Parathyroid adenoma (tissue), 2 donors: ENCODE measurements around the gene REXO4.

Source experiments
- H2AFZ ChIP-seq: fragments of 300-600 bp; sonication (generic); one replicate; pipeline ENCODE4 v1.7.0; 2017; ENCODE audit warnings: antibody characterized with exemption, mild to moderate bottlenecking
- H3K27ac ChIP-seq: fragments of 300-600 bp; sonication (generic); one replicate; pipeline ENCODE4 v1.7.0; 2017
- H3K27me3 ChIP-seq: fragments of 300-600 bp; sonication (generic); one replicate; pipeline ENCODE4 v1.7.0; 2017; ENCODE audit warnings: low read length; ENCODE audit not compliant: control insufficient read depth, insufficient read depth
- H3K36me3 ChIP-seq: fragments of 300-600 bp; sonication (generic); one replicate; pipeline ENCODE4 v1.7.0; 2017; ENCODE audit warnings: low read length; ENCODE audit not compliant: control insufficient read depth, insufficient read depth
- H3K4me1 ChIP-seq: fragments of 300-600 bp; sonication (generic); one replicate; pipeline ENCODE4 v1.7.0; 2017; ENCODE audit warnings: control low read depth
- H3K4me2 ChIP-seq: fragments of 300-600 bp; sonication (generic); one replicate; pipeline ENCODE4 v1.7.0; 2017; ENCODE audit warnings: low read length
- H3K4me3 ChIP-seq: fragments of 300-600 bp; sonication (generic); one replicate; pipeline ENCODE4 v1.7.0; 2017; ENCODE audit warnings: low read depth, low read length
- H3K79me2 ChIP-seq: fragments of 300-600 bp; sonication (generic); one replicate; pipeline ENCODE4 v1.7.0; 2017; ENCODE audit warnings: control low read depth
- H3K9ac ChIP-seq: fragments of 300-600 bp; sonication (generic); one replicate; pipeline ENCODE4 v1.7.0; 2017; ENCODE audit warnings: mild to moderate bottlenecking
- H3K9me3 ChIP-seq: fragments of 300-600 bp; sonication (generic); one replicate; pipeline ENCODE4 v1.7.0; 2017; ENCODE audit warnings: low read length; ENCODE audit not compliant: control insufficient read depth
- CTCF ChIP-seq: fragments of 300-600 bp; sonication (generic); IDR thresholded peaks from one replicate; pipeline ENCODE4 v1.7.0; 2017; ENCODE audit warnings: antibody characterized with exemption, mild to moderate bottlenecking
- donor health status: primary hyperparathyroidism.

The REXO4 gene

GRCh38 chr9:133463864-133464615, 46.2 kb upstream of the REXO4 start:
- H2AFZ ChIP-seq = no peak overlapping the region
- no peak overlapping the region for H3K4me3 ChIP-seq
- H3K4me1 ChIP-seq = peaks cover 23% of the 10 kb centered on the region
- TF ChIP-seq CTCF = no peak
- no peaks in the 10 kb centered on the region for H3K79me2 ChIP-seq
- peak overlapping the region; percentile 93 for H3K27ac ChIP-seq
- H3K9me3 ChIP-seq = no peaks in the 10 kb centered on the region
- H3K9ac ChIP-seq = no peak overlapping the region
- H3K27me3 ChIP-seq = no peaks in the 10 kb centered on the region
- H3K36me3 ChIP-seq = no peaks in the 10 kb centered on the region
- no peak overlapping the region for H3K4me2 ChIP-seq

DNA sequence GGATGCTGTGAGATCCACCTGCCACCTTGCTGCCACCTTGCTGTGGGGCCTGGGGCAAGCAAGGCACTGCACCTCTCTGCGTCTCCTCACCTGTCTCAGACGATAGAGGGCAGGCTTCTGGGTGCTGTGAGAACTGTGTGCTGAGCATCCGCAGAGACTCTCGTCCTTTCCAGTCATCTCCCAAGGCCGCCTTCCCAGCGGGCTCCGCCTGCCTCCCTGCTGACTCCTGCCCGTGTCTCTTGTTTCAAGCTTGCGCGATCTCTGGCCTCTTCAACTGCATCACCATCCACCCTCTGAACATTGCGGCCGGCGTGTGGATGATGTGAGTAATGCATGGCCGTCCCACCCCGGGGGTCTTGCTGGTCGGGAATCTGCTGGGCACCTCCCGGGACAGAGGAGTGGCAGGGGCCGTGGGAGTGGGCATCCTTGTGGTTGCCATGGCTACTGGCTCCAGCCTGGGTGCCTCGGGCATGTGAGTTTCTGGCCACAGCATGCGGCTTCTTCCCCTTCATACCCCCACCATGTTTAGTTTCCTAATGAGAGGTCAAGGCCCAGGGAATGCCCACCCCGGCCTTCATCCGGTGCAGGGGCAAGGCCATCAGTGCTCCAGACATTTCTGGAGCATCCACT, 45.5 kb upstream of the REXO4 start:
- TF ChIP-seq CTCF = peak; percentile 35
- Histone ChIP-seq H3K36me3 (no peaks in the 10 kb centered on the region), H3K27me3 (no peaks in the 10 kb centered on the region), H2AFZ (no peak overlapping the region), H3K9me3 (no peaks in the 10 kb centered on the region), H3K27ac (peak overlapping the region; percentile 93), H3K4me1 (peaks cover 23% of the 10 kb centered on the region), H3K9ac (no peak overlapping the region), H3K79me2 (no peaks in the 10 kb centered on the region), H3K4me3 (no peak overlapping the region), H3K4me2 (no peak overlapping the region)

GRCh38 chr9:133461975-133462374, 44.2 kb upstream of the REXO4 start:
- Histone ChIP-seq H3K27ac (peak overlapping the region; percentile 93), H3K36me3 (no peaks in the 10 kb centered on the region), H3K79me2 (no peaks in the 10 kb centered on the region), H3K4me3 (peak overlapping the region; percentile 4), H3K4me2 (peak overlapping the region; percentile 54), H3K4me1 (peaks cover 23% of the 10 kb centered on the region), H3K9ac (no peak overlapping the region), H2AFZ (no peak overlapping the region), H3K27me3 (no peaks in the 10 kb centered on the region), H3K9me3 (no peaks in the 10 kb centered on the region)
- TF ChIP-seq CTCF = no peak

GRCh38 chr9:133460405-133461175, 42.8 kb upstream of the REXO4 start:
- H3K9ac ChIP-seq = peak overlapping the region; percentile 67
- peak overlapping the region; percentile 93 for H3K27ac ChIP-seq
- H3K9me3 ChIP-seq = no peaks in the 10 kb centered on the region
- no peak for TF ChIP-seq CTCF
- H3K4me2 ChIP-seq = peak overlapping the region; percentile 94
- no peaks in the 10 kb centered on the region for H3K36me3 ChIP-seq
- H3K79me2 ChIP-seq = no peaks in the 10 kb centered on the region
- H3K27me3 ChIP-seq = no peaks in the 10 kb centered on the region
- no peak overlapping the region for H2AFZ ChIP-seq
- peaks cover 23% of the 10 kb centered on the region for H3K4me1 ChIP-seq
- peak overlapping the region; percentile 90 for H3K4me3 ChIP-seq
